Activated T-helper 1 cell treated with anti-CD3 and anti-CD28 coated beads, Interleukin-2, amount 50 U/mL, for 16 hours (primary cell): ENCODE results near the gene METTL21A.
A peak's percentile ranks its signal among the peaks of the same experiment; 100 is the strongest.
"Not testable (repeated sequence)": the region's sequence is repeated elsewhere in the genome, so short reads cannot be mapped to it uniquely, and the experiment has no call there.

Source experiments
- DNase-seq, 2 donors: peaks; one replicate each; pipeline ENCODE4 v3.0.0-alpha.2; 2020; ENCODE audit warnings: low read depth in 1 of 2, low spot score in 1 of 2

The METTL21A gene

GRCh38 chr2:207625014-207625907 lies at the start of gene METTL21A:
Gene METTL21A, minus strand, starts transcription at chr2:207625394. Its CDS starts 1,019 bp downstream, at chr2:207624375.
- peak; percentile 75 to 95 for DNase-seq

GRCh38 chr2:207674826-207675225 lies 49.6 kb upstream of the METTL21A start:
- DNase-seq = no peak

GRCh38 chr2:207674266-207674774 lies 49.1 kb upstream of the METTL21A start:
- DNase-seq = no peak

- DNase-seq = no peak
Observed at GRCh38 chr2:207673431-207673830, 48.2 kb upstream of the METTL21A start.

- no peak for DNase-seq
Observed at GRCh38 chr2:207670887-207671286, 45.7 kb upstream of the METTL21A start.

- no peak for DNase-seq
Observed at GRCh38 chr2:207663870-207664545, 38.8 kb upstream of the METTL21A start.

- no peak for DNase-seq
Observed at GRCh38 chr2:207662203-207662602, 37.0 kb upstream of the METTL21A start.

- DNase-seq = no peak
Observed at GRCh38 chr2:207660994-207661393, 35.8 kb upstream of the METTL21A start.

GRCh38 chr2:207658156-207658555 lies 33.0 kb upstream of the METTL21A start:
- no peak for DNase-seq

- DNase-seq = no peak
Observed at GRCh38 chr2:207655000-207655399, 29.8 kb upstream of the METTL21A start.

- not testable (repeated sequence) for DNase-seq
Observed at GRCh38 chr2:207646582-207646981, 21.4 kb upstream of the METTL21A start.

- DNase-seq = no peak
Observed at GRCh38 chr2:207643892-207644291, 18.7 kb upstream of the METTL21A start.

- no peak for DNase-seq
Observed at GRCh38 chr2:207640661-207641060, 15.5 kb upstream of the METTL21A start.

- no peak for DNase-seq
Observed at GRCh38 chr2:207640160-207640559, 15.0 kb upstream of the METTL21A start.

- not testable (repeated sequence) for DNase-seq
Observed at GRCh38 chr2:207639288-207639687, 14.1 kb upstream of the METTL21A start.

- no peak for DNase-seq
Observed at GRCh38 chr2:207635468-207636200, 10.4 kb upstream of the METTL21A start.

- DNase-seq = no peak
Observed at GRCh38 chr2:207633686-207634085, 8.5 kb upstream of the METTL21A start.

GRCh38 chr2:207632575-207633493 lies 7.6 kb upstream of the METTL21A start:
- no peak for DNase-seq

- no peak for DNase-seq
Observed at GRCh38 chr2:207630491-207630890, 5.3 kb upstream of the METTL21A start.

GRCh38 chr2:207629553-207629952 lies 4.4 kb upstream of the METTL21A start:
- no peak for DNase-seq
